ENCODE measurements around the gene C6orf62.

- no peak for TF ChIP-seq CTCF (IDR thresholded peaks at IDR 0.05)
- no peak for TF ChIP-seq POLR2A (IDR thresholded peaks at IDR 0.05)
Measured at GRCh38 chr6:24761851-24762250, 42.9 kb upstream of the C6orf62 start.

Measured in testis (tissue), 2 donors.